ENCODE measurements around the gene CDC45.

CDC45 gene

DNA sequence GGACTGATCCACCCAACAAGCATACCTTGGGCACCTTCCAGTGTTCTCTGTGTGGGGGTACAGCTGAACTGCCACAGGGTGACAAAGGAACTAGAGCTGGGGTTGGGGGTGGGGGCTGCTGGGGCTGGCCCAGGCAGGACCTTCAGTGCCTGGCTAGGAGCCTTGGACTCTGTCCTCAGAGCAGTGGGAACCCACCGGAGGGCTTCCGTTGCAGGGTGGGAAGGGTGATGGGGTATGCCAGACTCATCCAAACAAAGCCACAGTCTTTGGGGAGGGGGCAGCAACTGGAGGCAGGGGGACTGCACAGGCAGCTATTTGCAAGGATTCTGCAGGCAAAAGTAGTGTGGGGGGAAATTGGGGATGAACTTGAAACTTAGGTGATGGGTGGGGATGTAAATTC, 80.2 kb downstream of the CDC45 start:
- DNase-seq (ENCODE audit: low spot score) = no peak

DNA sequence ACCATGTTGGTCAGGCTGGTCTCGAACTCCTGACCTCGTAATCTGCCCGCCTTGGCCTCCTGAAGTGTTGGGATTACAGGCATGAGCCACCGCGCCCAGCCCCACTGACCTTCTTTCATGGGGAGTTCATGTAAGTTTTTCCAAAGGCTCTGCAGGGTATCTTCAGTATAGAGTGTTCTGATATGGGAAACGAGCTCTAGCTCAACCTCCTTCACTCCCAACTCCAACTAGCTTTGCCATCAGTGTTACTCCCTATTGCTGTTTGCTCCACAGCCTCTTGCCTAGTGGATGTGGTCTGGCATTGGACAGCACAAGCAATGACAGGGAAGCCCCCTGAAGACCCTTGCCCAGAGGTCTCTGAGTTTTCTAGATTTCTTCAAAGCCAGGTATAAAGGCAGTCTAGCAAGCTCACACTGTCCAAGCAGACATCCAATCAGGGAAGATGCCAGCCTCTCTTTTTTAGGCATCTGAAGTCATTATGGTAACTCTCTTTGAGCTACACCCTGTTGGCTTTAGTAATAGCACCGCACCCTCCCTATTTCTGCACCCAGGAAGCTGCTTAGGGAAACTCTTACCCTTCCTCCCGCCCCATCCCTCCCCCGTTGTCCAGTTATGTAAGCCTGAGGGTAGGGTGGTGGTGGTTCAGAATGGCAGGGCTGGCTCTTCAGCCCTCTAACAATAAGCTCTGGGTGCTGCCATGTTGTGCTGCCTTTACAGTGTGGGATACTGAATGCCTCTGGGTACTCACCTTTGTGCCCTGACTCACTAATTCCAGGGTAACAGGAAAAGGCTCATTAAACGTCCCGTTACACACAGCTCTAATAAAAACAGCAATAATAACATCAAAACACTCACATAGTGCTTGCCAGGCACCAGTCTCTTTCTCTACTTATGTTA, 85.9 kb downstream of the CDC45 start:
- DNase-seq (ENCODE audit: low spot score) = peak; percentile 76

- DNase-seq (ENCODE audit: low spot score) = no peak
Measured at GRCh38 chr22:19566279-19567156, 86.8 kb downstream of the CDC45 start.

DNA sequence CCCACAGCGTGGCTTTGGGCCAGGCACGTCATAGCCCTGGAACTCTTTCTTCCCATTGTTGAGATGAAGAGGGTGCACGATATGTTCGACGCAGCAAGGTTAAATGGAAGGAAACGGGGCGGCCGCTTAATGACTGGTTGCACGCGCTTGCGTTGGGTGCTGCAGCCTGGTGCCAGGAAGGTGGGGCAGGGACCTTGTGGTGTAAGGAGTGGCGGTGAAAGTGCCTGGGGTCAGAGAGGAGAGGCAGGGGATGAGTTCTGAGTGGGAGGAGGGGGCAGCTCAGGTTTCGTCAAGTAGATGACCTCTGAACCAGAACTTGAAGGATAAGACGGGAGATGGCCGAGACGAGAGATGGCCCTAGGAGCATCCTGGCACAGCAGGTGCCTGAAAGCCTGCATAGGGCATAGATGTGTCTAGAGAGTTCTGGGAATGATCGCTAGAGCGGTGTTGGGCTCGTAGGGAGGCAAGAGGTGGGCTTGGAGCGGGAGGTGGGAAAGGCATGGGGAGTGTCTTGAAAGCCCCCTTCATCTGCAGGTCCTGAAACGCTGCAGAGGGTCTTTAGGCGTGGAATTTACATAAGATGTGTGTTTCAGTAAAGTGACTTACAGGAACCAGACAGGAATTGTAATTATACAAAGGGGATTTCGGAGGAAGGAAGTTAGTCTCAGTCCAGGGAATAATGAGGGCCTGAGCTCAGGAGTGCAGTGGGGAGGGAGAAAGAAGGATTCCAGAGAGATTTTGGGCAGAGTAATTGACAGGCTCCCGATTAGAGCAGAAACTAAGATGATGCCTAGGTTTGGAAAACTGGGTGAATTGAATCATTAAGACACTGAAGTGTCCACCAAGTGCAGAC, 87.7 kb downstream of the CDC45 start:
- DNase-seq (ENCODE audit: low spot score) = no peak

DNA sequence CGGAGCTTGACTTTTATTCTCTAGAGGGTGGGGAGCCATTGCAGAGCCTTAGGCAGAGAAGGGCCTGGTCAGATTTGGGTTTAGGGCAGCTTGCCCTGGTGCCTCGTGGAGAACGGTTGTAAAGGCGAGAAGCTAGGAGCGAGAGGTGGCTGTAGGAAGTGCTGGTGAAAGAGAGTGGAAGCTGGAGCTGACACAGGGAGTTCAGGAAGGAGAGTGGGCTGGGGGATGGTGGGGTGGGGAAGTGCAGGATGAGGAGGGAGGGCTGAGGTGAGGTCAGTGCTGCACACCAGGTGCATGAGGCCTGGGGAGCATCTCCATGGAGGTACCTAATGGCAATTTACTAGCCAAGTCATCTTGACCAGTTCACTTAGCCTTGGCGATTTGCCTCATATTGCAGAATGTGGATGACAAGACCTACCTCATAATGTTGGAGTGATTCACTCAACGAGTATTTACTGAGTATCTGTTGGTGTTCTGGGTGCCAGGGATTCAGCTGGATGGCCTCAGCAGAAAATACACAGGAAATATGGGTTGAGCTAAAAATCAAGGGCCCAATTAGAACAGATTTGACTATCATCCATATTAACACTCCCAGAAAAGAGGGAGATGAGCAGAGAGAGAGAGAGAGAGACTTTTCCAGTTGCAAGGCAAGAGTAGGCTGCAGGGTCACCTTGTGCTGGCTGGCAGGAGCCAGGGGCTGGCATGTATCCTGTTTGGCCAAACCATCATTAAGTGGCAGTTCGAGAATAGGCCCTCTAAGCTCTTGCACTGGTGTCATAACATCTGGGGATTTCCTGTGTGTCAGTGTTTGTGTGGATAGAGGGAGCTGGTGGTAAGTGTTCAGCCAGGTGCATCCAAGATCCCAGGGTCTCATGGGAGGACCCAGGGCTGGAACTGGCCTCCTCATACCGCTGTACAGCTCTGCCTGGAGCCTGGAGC, 88.9 kb downstream of the CDC45 start:
- DNase-seq (ENCODE audit: low spot score) = peak; percentile 53

DNA sequence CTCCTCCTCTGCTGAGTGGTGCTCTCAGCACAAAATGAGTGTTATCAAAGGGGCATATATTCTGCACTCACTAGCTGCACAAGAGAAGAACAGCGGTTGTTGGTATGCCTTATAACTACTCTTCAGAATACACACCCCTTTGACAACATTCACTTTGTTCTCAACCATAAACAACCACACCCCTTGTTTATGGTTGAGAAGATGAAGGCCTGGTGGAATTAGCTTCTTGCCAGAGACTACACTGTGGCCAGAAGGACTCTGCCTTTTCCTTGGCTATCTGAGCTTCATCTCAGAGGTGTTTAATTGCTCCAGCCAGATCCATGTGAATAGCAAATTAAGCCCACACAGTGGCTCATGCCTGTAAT, 89.5 kb downstream of the CDC45 start:
- peak; percentile 29 for DNase-seq (ENCODE audit: low spot score)

GRCh38 chr22:19569976-19570375, 90.3 kb downstream of the CDC45 start:
- no peak for DNase-seq (ENCODE audit: low spot score)

Measured in LoVo (cell line).